Measurements from ENCODE around the gene CACNA1H. TPM values are rescaled to one million over a fixed set of nuclear protein-coding genes. Genes with fewer than 3 reads are reported as not detected.

The CACNA1H gene
- under 1 TPM; 0.31 to 0.42 TPM for total RNA-seq
- 0.40 TPM for polyA plus RNA-seq

GRCh38 chr16:1152651-1153259, at the start of gene CACNA1H:
CACNA1H (plus strand) TSS chr16:1153106; CDS start chr16:1153738, 632 bp downstream.
- DNase-seq = peak; percentile 29 to 73 (median 42)
- peaks cover 7% of the 10 kb centered on the region for H3K4me1 ChIP-seq (ENCODE audit: insufficient read depth, low read length)
- no peak within 1 kb of the TSS for H3K4me3 ChIP-seq (ENCODE audit: low read length)
- CTCF ChIA-PET = no interaction called here
- Mint-ChIP-seq H3K4me1 (peaks cover 0 to 7% (median 0%) of the 10 kb centered on the region in 3 donors), H3K9me3 (peaks cover 0 to 3% (median 0%) of the 10 kb centered on the region in 5 donors), H3K27me3 (peaks cover 5 to 10% of the 10 kb centered on the region in 2 donors), H3K4me3 (peak within 1 kb of the TSS in 4 of 7 donors; percentile 26 to 49 (median 38)), H3K27ac (no peak within 1 kb of the TSS), H3K36me3 (no peaks in the 10 kb centered on the region)
- no peaks in the 10 kb centered on the region for H3K36me3 ChIP-seq (ENCODE audit: insufficient read depth, low read length)
- peaks cover 10% of the 10 kb centered on the region for H3K27me3 ChIP-seq (ENCODE audit: insufficient read depth, low read length, poor library complexity, severe bottlenecking)
- H3K27ac ChIP-seq (ENCODE audit: low read depth, low read length) = no peak within 1 kb of the TSS
- no peaks in the 10 kb centered on the region for H3K9me3 ChIP-seq (ENCODE audit: low read length)
- POLR2A ChIA-PET = no interaction called here

- H3K27ac ChIP-seq (ENCODE audit: low read depth, low read length) = no peak overlapping the region
- no peaks in the 10 kb centered on the region for H3K4me1 ChIP-seq (ENCODE audit: insufficient read depth, low read length)
- H3K27me3 ChIP-seq (ENCODE audit: insufficient read depth, low read length, poor library complexity, severe bottlenecking) = no peaks in the 10 kb centered on the region
- Mint-ChIP-seq H3K27ac (no peak overlapping the region), H3K4me3 (no peak overlapping the region), H3K27me3 (peaks cover 2 to 3% of the 10 kb centered on the region in 2 donors), H3K9me3 (no peaks in the 10 kb centered on the region), H3K4me1 (no peaks in the 10 kb centered on the region), H3K36me3 (no peaks in the 10 kb centered on the region)
- POLR2A ChIA-PET = no interaction called here
- no peak for DNase-seq
- H3K9me3 ChIP-seq (ENCODE audit: low read length) = no peaks in the 10 kb centered on the region
- CTCF ChIA-PET = interaction anchor here (0.9 to 1.1 kb wide), 3 partner anchors 284 to 394 kb away, joined by 3 to 7 read pairs (median 4); no protein-coding TSS in a partner anchor
- H3K4me3 ChIP-seq (ENCODE audit: low read length) = no peak overlapping the region
- no peaks in the 10 kb centered on the region for H3K36me3 ChIP-seq (ENCODE audit: insufficient read depth, low read length)
Observed at GRCh38 chr16:1103636-1103980, 49.3 kb upstream of the CACNA1H start.

GRCh38 chr16:1105888-1106620, 46.9 kb upstream of the CACNA1H start:
- CTCF ChIA-PET = no interaction called here
- H3K27me3 ChIP-seq (ENCODE audit: insufficient read depth, low read length, poor library complexity, severe bottlenecking) = no peaks in the 10 kb centered on the region

GRCh38 chr16:1106659-1107058, 46.2 kb upstream of the CACNA1H start:
- no peaks in the 10 kb centered on the region for H3K4me1 ChIP-seq (ENCODE audit: insufficient read depth, low read length)
- H3K9me3 ChIP-seq (ENCODE audit: low read length) = no peaks in the 10 kb centered on the region
- Mint-ChIP-seq H3K36me3 (no peaks in the 10 kb centered on the region), H3K4me1 (no peaks in the 10 kb centered on the region), H3K9me3 (no peaks in the 10 kb centered on the region), H3K4me3 (no peak overlapping the region), H3K27ac (no peak overlapping the region), H3K27me3 (peaks cover 3 to 6% of the 10 kb centered on the region in 2 donors)
- no peak overlapping the region for H3K4me3 ChIP-seq (ENCODE audit: low read length)
- ChIA-PET POLR2A (no interaction called here), CTCF (no interaction called here)
- H3K36me3 ChIP-seq (ENCODE audit: insufficient read depth, low read length) = no peaks in the 10 kb centered on the region
- H3K27ac ChIP-seq (ENCODE audit: low read depth, low read length) = no peak overlapping the region
- no peak for DNase-seq
- H3K27me3 ChIP-seq (ENCODE audit: insufficient read depth, low read length, poor library complexity, severe bottlenecking) = no peaks in the 10 kb centered on the region

More at GRCh38 chr16:1105888-1106620, 46.9 kb upstream of the CACNA1H start:
- Mint-ChIP-seq H3K27me3 (peaks cover 4 to 6% of the 10 kb centered on the region in 2 donors), H3K4me3 (no peak overlapping the region), H3K36me3 (no peaks in the 10 kb centered on the region), H3K4me1 (no peaks in the 10 kb centered on the region), H3K9me3 (no peaks in the 10 kb centered on the region), H3K27ac (no peak overlapping the region)
- POLR2A ChIA-PET = no interaction called here
- Histone ChIP-seq H3K36me3 (ENCODE audit: insufficient read depth, low read length) (no peaks in the 10 kb centered on the region), H3K9me3 (ENCODE audit: low read length) (no peaks in the 10 kb centered on the region), H3K4me1 (ENCODE audit: insufficient read depth, low read length) (no peaks in the 10 kb centered on the region), H3K4me3 (ENCODE audit: low read length) (no peak overlapping the region), H3K27ac (ENCODE audit: low read depth, low read length) (no peak overlapping the region)
- peak in 1 of 5 donors; percentile 37 for DNase-seq

GRCh38 chr16:1107141-1107540, 45.8 kb upstream of the CACNA1H start:
- Mint-ChIP-seq H3K4me3 (no peak overlapping the region), H3K4me1 (no peaks in the 10 kb centered on the region), H3K9me3 (no peaks in the 10 kb centered on the region), H3K36me3 (no peaks in the 10 kb centered on the region), H3K27ac (no peak overlapping the region), H3K27me3 (peaks cover 3 to 6% of the 10 kb centered on the region in 2 donors)
- Histone ChIP-seq H3K9me3 (ENCODE audit: low read length) (no peaks in the 10 kb centered on the region), H3K4me3 (ENCODE audit: low read length) (no peak overlapping the region), H3K4me1 (ENCODE audit: insufficient read depth, low read length) (no peaks in the 10 kb centered on the region), H3K36me3 (ENCODE audit: insufficient read depth, low read length) (no peaks in the 10 kb centered on the region), H3K27me3 (ENCODE audit: insufficient read depth, low read length, poor library complexity, severe bottlenecking) (no peaks in the 10 kb centered on the region), H3K27ac (ENCODE audit: low read depth, low read length) (no peak overlapping the region)
- POLR2A ChIA-PET = no interaction called here
- CTCF ChIA-PET = no interaction called here
- no peak for DNase-seq

GRCh38 chr16:1107731-1108130, 45.2 kb upstream of the CACNA1H start:
- DNase-seq = no peak
- CTCF ChIA-PET = no interaction called here
- Mint-ChIP-seq H3K27me3 (peaks cover 3 to 6% of the 10 kb centered on the region in 2 donors), H3K9me3 (no peaks in the 10 kb centered on the region), H3K27ac (no peak overlapping the region), H3K4me3 (no peak overlapping the region), H3K36me3 (no peaks in the 10 kb centered on the region), H3K4me1 (no peaks in the 10 kb centered on the region)
- Histone ChIP-seq H3K27ac (ENCODE audit: low read depth, low read length) (no peak overlapping the region), H3K36me3 (ENCODE audit: insufficient read depth, low read length) (no peaks in the 10 kb centered on the region), H3K9me3 (ENCODE audit: low read length) (no peaks in the 10 kb centered on the region), H3K4me3 (ENCODE audit: low read length) (no peak overlapping the region), H3K4me1 (ENCODE audit: insufficient read depth, low read length) (no peaks in the 10 kb centered on the region), H3K27me3 (ENCODE audit: insufficient read depth, low read length, poor library complexity, severe bottlenecking) (no peaks in the 10 kb centered on the region)
- POLR2A ChIA-PET = no interaction called here

- DNase-seq = no peak
- Histone ChIP-seq H3K27me3 (ENCODE audit: insufficient read depth, low read length, poor library complexity, severe bottlenecking) (no peaks in the 10 kb centered on the region), H3K36me3 (ENCODE audit: insufficient read depth, low read length) (no peaks in the 10 kb centered on the region), H3K4me1 (ENCODE audit: insufficient read depth, low read length) (no peaks in the 10 kb centered on the region), H3K27ac (ENCODE audit: low read depth, low read length) (no peak overlapping the region), H3K4me3 (ENCODE audit: low read length) (no peak overlapping the region), H3K9me3 (ENCODE audit: low read length) (no peaks in the 10 kb centered on the region)
- ChIA-PET CTCF (no interaction called here), POLR2A (no interaction called here)
- H3K9me3 Mint-ChIP-seq = no peaks in the 10 kb centered on the region
- no peak overlapping the region for H3K4me3 Mint-ChIP-seq
- H3K27me3 Mint-ChIP-seq = peaks cover 3 to 6% of the 10 kb centered on the region in 2 donors
- no peak overlapping the region for H3K27ac Mint-ChIP-seq
- no peaks in the 10 kb centered on the region for H3K36me3 Mint-ChIP-seq
- H3K4me1 Mint-ChIP-seq = no peaks in the 10 kb centered on the region
Observed at GRCh38 chr16:1108299-1109252, 44.3 kb upstream of the CACNA1H start.

- Histone ChIP-seq H3K4me3 (ENCODE audit: low read length) (no peak overlapping the region), H3K4me1 (ENCODE audit: insufficient read depth, low read length) (no peaks in the 10 kb centered on the region), H3K27me3 (ENCODE audit: insufficient read depth, low read length, poor library complexity, severe bottlenecking) (no peaks in the 10 kb centered on the region), H3K9me3 (ENCODE audit: low read length) (no peaks in the 10 kb centered on the region), H3K27ac (ENCODE audit: low read depth, low read length) (no peak overlapping the region), H3K36me3 (ENCODE audit: insufficient read depth, low read length) (no peaks in the 10 kb centered on the region)
- Mint-ChIP-seq H3K4me1 (no peaks in the 10 kb centered on the region), H3K4me3 (no peak overlapping the region), H3K36me3 (no peaks in the 10 kb centered on the region), H3K27me3 (peaks cover 3 to 4% of the 10 kb centered on the region in 2 donors), H3K9me3 (no peaks in the 10 kb centered on the region), H3K27ac (no peak overlapping the region)
- CTCF ChIA-PET = no interaction called here
- POLR2A ChIA-PET = no interaction called here
- no peak for DNase-seq
Observed at GRCh38 chr16:1109648-1110047, 43.3 kb upstream of the CACNA1H start.

Measured in CD8-positive, alpha-beta memory T cell (primary cell).